Activated naive CD8-positive, alpha-beta T cell treated with anti-CD3 and anti-CD28 coated beads for 36 hours (primary cell): ENCODE results near the gene PTPRN2. TPM values are rescaled to one million over a fixed set of nuclear protein-coding genes. Genes with fewer than 3 reads are reported as not detected.

Source experiments
- DNase-seq: peaks from one replicate; pipeline ENCODE4 v3.0.0; 2021
- H3K27ac Mint-ChIP-seq: one replicate; pipeline ENCODE4 v1.8.0; 2022; ENCODE audit warnings: mild to moderate bottlenecking, moderate library complexity, mixed read lengths
- H3K27me3 Mint-ChIP-seq: one replicate; pipeline ENCODE4 v1.8.0; 2022; ENCODE audit warnings: mild to moderate bottlenecking, mixed read lengths
- H3K36me3 Mint-ChIP-seq: one replicate; pipeline ENCODE4 v1.8.0; 2021; ENCODE audit warnings: mild to moderate bottlenecking, mixed read lengths
- H3K4me1 Mint-ChIP-seq: one replicate; pipeline ENCODE4 v1.8.0; 2021; ENCODE audit warnings: mixed read lengths
- H3K4me3 Mint-ChIP-seq: one replicate; pipeline ENCODE4 v1.8.0; 2022; ENCODE audit warnings: mild to moderate bottlenecking, moderate library complexity, mixed read lengths
- H3K9me3 Mint-ChIP-seq: one replicate; pipeline ENCODE4 v1.8.0; 2022; ENCODE audit warnings: mixed read lengths
- total RNA-seq, 2 experiments: library from RNA; stranded (reverse); gene quantifications; one replicate each; pipeline ENCODE4 v1.2.3, GENCODE V29; 2021

PTPRN2 gene
- total RNA-seq, 2 experiments from 2014 or later, result 0.72 to 0.74 TPM

DNA sequence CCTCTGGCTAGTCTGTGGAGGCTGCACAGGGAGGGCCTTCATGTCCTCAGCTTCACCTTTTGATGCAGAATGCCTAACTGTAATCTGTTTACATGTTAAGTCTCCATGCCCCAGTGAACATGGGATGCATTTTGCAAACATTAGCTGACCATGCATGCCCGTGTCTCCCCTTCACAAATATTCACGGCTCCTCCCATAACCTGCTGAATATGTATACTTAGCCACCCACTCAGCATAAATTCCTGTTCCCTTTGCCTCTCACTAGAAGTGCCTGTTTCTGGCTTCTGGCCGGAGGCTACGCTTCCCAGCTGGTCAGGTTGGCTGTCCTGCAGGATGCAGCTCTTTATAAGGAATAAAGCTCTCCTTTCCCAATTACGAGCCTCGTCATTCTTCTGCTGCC lies 698.1 kb downstream of the PTPRN2 start:
- H3K4me3 Mint-ChIP-seq, result no peak overlapping the region
- no peak for DNase-seq
- no peaks in the 10 kb centered on the region for H3K36me3 Mint-ChIP-seq
- peaks cover 16% of the 10 kb centered on the region for H3K4me1 Mint-ChIP-seq
- H3K27ac Mint-ChIP-seq, result no peak overlapping the region
- H3K27me3 Mint-ChIP-seq, result no peaks in the 10 kb centered on the region
- H3K9me3 Mint-ChIP-seq, result no peaks in the 10 kb centered on the region

DNA sequence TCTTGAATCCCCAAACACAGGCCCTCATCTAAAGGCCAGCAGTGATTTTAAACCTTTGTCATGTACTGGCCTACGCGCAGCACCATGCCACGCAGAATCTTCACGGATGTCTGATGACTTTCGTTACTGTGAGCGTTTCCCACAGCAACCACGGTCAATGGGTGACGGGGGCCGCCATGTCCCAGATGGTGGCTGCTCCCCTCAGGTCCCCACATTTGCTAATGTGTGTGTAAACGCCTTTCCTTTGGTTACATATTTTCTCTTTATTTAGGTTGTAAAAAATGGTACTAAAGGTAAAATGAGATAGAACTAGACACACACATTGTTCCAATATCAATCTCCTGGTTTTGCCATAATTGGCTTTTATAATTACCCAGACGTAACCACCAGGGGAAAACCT lies 699.0 kb downstream of the PTPRN2 start:
- H3K27me3 Mint-ChIP-seq, result no peaks in the 10 kb centered on the region
- H3K4me1 Mint-ChIP-seq, result peaks cover 16% of the 10 kb centered on the region
- no peak for DNase-seq
- no peak overlapping the region for H3K4me3 Mint-ChIP-seq
- H3K9me3 Mint-ChIP-seq, result no peaks in the 10 kb centered on the region
- no peak overlapping the region for H3K27ac Mint-ChIP-seq
- H3K36me3 Mint-ChIP-seq, result no peaks in the 10 kb centered on the region

- H3K4me3 Mint-ChIP-seq, result no peak overlapping the region
- no peaks in the 10 kb centered on the region for H3K9me3 Mint-ChIP-seq
- no peaks in the 10 kb centered on the region for H3K36me3 Mint-ChIP-seq
- H3K4me1 Mint-ChIP-seq, result peaks cover 16% of the 10 kb centered on the region
- H3K27ac Mint-ChIP-seq, result no peak overlapping the region
- no peaks in the 10 kb centered on the region for H3K27me3 Mint-ChIP-seq
- no peak for DNase-seq
Measured at GRCh38 chr7:157887400-157887799, 700.2 kb downstream of the PTPRN2 start.

DNA sequence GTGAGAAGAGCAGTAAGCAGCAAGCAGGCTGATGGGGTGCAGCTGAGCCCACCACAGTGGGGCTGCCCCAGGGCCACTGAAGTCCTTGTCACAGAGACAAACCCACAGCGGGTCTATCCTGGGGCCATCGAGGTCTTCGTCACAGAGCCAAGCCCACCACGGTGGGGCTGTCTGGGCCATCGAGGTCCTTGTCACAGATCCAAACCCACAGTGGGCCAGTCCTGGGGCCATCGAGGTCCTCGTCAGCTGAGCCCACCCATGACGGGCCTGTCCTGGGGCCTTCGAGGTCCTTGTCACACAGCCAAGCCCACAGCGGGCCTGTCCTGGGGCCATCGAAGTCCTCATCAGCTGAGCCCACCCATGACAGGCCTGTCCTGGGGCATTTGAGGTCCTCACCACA lies 700.9 kb downstream of the PTPRN2 start:
- H3K9me3 Mint-ChIP-seq, result no peaks in the 10 kb centered on the region
- H3K27me3 Mint-ChIP-seq, result no peaks in the 10 kb centered on the region
- H3K27ac Mint-ChIP-seq, result no peak overlapping the region

DNA sequence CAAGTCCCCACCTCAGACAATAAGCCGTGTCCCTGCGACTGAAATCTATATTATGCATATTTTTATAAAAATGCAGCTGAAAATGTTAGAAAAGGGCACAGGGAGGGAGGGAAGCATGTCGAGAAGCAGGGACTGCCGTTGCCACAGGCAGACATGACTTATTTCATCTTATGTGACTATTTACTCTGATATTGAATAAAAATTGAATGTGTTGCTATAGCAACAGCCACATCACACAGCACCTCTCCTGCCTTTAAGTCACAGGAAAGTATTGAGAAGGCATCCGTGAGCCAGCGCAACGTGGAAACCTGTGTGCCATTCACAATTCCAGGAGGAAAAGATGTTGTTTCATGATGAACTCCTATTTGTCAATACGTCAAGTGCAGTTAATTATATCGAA lies 701.4 kb downstream of the PTPRN2 start:
- no peaks in the 10 kb centered on the region for H3K27me3 Mint-ChIP-seq
- no peak overlapping the region for H3K27ac Mint-ChIP-seq
- DNase-seq, result no peak
- peaks cover 13% of the 10 kb centered on the region for H3K4me1 Mint-ChIP-seq
- H3K4me3 Mint-ChIP-seq, result no peak overlapping the region
- no peaks in the 10 kb centered on the region for H3K9me3 Mint-ChIP-seq
- peaks cover under 1% of the 10 kb centered on the region for H3K36me3 Mint-ChIP-seq

More for the DNA sequence above, 700.9 kb downstream of the PTPRN2 start:
- Mint-ChIP-seq H3K36me3 (no peaks in the 10 kb centered on the region), H3K4me3 (no peak overlapping the region), H3K4me1 (peaks cover 16% of the 10 kb centered on the region)
- DNase-seq, result no peak

- Mint-ChIP-seq H3K36me3 (peaks cover 7% of the 10 kb centered on the region), H3K4me3 (no peak overlapping the region), H3K27ac (no peak overlapping the region), H3K9me3 (peaks cover 9% of the 10 kb centered on the region), H3K4me1 (peaks cover 11% of the 10 kb centered on the region), H3K27me3 (no peaks in the 10 kb centered on the region)
- no peak for DNase-seq
Measured at GRCh38 chr7:157885140-157885539, 702.5 kb downstream of the PTPRN2 start.

- Mint-ChIP-seq H3K9me3 (peaks cover 10% of the 10 kb centered on the region), H3K36me3 (peaks cover 7% of the 10 kb centered on the region), H3K4me3 (no peak overlapping the region), H3K27ac (no peak overlapping the region), H3K27me3 (no peaks in the 10 kb centered on the region), H3K4me1 (peaks cover 11% of the 10 kb centered on the region)
- no peak for DNase-seq
Measured at GRCh38 chr7:157884461-157885062, 703.1 kb downstream of the PTPRN2 start.

GRCh38 chr7:157881048-157881771 lies 706.4 kb downstream of the PTPRN2 start:
- Mint-ChIP-seq H3K4me3 (no peak overlapping the region), H3K27ac (peak overlapping the region; percentile 23), H3K27me3 (no peaks in the 10 kb centered on the region), H3K9me3 (peaks cover 10% of the 10 kb centered on the region), H3K4me1 (peaks cover 6% of the 10 kb centered on the region), H3K36me3 (peaks cover 7% of the 10 kb centered on the region)
- no peak for DNase-seq

DNA sequence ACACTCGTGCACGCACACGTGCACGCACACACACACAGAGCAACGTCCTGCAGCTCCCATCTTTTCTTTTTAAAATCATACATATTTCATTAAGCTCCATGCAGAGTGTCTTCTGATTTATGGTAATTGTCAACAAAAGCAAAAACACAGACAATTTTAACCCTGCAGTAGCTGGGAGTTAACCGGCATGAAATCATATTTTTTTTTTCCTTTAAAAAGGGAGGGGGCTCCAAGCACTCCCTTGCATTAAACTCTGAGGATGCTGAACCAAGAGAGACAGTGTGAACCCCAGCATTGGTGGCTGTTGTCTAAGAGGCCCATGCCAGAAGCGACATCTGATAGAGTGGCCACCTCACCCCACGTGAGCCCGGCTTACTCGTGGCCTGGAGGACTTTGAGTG lies 708.2 kb downstream of the PTPRN2 start:
- peaks cover 10% of the 10 kb centered on the region for H3K9me3 Mint-ChIP-seq
- no peak overlapping the region for H3K4me3 Mint-ChIP-seq
- peaks cover 14% of the 10 kb centered on the region for H3K4me1 Mint-ChIP-seq
- H3K27me3 Mint-ChIP-seq, result no peaks in the 10 kb centered on the region
- DNase-seq, result no peak
- no peak overlapping the region for H3K27ac Mint-ChIP-seq
- peaks cover 7% of the 10 kb centered on the region for H3K36me3 Mint-ChIP-seq

GRCh38 chr7:157877298-157878090 lies 710.1 kb downstream of the PTPRN2 start:
- Mint-ChIP-seq H3K4me3 (no peak overlapping the region), H3K27ac (no peak overlapping the region), H3K27me3 (no peaks in the 10 kb centered on the region), H3K9me3 (peaks cover 10% of the 10 kb centered on the region), H3K4me1 (peaks cover 16% of the 10 kb centered on the region), H3K36me3 (peaks cover 7% of the 10 kb centered on the region)
- DNase-seq, result no peak

DNA sequence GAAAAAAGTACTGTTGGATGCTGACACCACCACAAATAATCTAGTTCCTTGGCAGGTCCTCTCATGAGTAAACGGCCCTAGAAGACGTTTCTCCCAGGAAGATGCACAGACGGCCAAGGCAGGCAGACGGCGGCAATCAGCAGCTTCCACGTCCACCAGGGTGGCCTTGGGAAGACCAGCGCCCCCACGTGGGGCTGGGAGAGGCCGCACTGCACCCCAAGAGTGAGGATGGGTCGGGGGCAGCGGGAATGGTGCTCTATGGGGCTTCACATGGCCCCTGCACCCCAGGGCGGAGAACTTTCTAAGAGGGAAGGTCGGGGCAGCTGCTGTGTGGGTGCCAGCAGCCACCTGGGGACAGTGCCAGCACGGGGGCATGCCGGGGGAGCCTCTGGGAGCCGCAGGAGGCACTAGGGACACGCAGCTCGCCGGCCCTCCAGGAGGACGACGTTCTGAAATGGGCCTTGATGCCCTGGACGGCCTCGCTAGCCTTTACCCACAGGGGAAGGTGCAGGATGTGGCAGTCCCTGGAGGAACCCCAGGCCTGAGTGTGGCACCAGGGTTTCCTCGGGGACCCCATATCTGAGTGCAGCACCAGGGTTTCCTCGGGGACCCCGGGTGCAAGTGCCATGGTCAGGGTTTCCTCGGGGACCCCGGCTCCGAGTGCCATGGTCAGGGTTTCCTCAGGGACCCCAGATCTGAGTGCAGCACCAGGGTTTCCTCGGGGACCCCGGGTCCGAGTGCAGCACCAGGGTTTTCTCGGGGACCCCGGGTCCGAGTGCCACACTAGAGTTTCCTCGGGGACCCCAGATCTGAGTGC lies 710.9 kb downstream of the PTPRN2 start:
- Mint-ChIP-seq H3K27ac (no peak overlapping the region), H3K9me3 (peaks cover 10% of the 10 kb centered on the region), H3K4me1 (peaks cover 17% of the 10 kb centered on the region), H3K4me3 (no peak overlapping the region), H3K27me3 (no peaks in the 10 kb centered on the region), H3K36me3 (peaks cover 7% of the 10 kb centered on the region)
- no peak for DNase-seq

DNA sequence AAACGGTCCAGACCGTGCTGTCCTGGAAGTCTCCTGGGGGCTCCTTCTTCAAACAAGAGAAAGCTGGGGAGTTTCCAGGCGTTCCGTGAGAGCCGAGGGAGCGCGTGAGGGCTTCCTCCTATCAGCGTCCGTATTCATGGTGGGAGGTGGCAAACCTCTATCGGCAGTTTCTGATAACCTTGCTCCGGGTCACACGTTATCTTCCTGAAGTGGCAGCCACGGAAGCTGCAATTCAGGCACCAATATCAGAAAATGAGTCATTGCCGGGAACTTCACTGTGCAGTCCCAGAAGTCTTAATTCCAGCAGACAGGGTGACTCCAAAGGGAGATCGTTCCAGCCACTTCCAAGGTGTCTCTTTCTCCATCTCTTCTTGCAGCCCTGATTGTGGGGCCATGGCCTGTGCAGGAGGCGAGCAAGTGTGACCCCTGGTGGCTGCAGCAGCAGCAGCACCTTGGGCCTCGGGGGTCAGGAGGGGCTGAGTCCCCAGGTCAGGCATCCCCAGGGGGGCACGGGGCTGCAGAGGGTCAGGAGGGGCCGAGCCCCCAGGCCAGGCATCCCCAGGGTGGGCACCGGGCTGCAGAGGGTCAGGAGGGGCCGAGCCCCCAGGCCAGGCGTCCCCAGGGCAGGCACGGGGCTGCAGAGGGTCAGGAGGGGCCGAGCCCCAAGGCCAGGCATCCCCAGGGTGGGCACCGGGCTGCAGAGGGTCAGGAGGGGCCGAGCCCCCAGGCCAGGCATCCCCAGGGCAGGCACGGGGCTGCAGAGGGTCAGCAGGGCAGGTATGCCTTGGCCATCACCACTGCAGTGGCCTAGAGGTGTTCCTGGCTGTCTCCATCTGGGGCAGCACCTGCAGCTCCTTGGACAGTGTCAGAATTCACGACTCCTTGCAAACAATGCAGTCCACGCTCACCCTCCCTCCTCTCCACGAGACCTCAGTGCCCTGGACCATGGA lies 712.1 kb downstream of the PTPRN2 start:
- H3K27me3 Mint-ChIP-seq, result no peaks in the 10 kb centered on the region
- H3K4me3 Mint-ChIP-seq, result peak overlapping the region; percentile 68
- no peaks in the 10 kb centered on the region for H3K36me3 Mint-ChIP-seq
- H3K4me1 Mint-ChIP-seq, result peaks cover 14% of the 10 kb centered on the region
- H3K27ac Mint-ChIP-seq, result peak overlapping the region; percentile 63
- H3K9me3 Mint-ChIP-seq, result peaks cover 4% of the 10 kb centered on the region
- peak; percentile 54 for DNase-seq

DNA sequence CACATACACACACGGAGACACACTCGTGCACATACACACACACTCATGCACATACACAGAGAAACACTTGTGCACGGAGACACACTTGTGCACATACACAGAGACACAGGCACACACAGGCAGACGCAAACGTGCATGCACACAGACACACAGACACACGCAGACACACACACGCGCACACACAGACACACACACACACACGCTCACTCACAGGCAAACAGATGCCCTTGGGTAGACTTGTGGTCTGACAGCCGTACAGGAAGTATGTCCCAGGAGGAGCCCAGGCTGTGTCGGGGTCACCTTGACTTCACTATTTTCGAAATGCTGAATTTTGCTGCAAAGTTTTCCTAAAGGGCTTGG lies 712.8 kb downstream of the PTPRN2 start:
- Mint-ChIP-seq H3K9me3 (no peaks in the 10 kb centered on the region), H3K27me3 (no peaks in the 10 kb centered on the region), H3K4me1 (peaks cover 14% of the 10 kb centered on the region), H3K4me3 (peak overlapping the region; percentile 2), H3K27ac (peak overlapping the region; percentile 25), H3K36me3 (no peaks in the 10 kb centered on the region)
- DNase-seq, result no peak

- Mint-ChIP-seq H3K27me3 (no peaks in the 10 kb centered on the region), H3K9me3 (no peaks in the 10 kb centered on the region), H3K4me1 (peaks cover 14% of the 10 kb centered on the region), H3K36me3 (no peaks in the 10 kb centered on the region), H3K27ac (no peak overlapping the region), H3K4me3 (no peak overlapping the region)
- DNase-seq, result no peak
Measured at GRCh38 chr7:157874208-157874816, 713.3 kb downstream of the PTPRN2 start.
